Measurements from ENCODE around the gene BPIFB3. TPM values are rescaled to one million over a fixed set of nuclear protein-coding genes. Genes with fewer than 3 reads are reported as not detected.
"Not testable (repeated sequence)": the region's sequence is repeated elsewhere in the genome, so short reads cannot be mapped to it uniquely, and the experiment has no call there.

BPIFB3 gene
- total RNA-seq, 2 experiments from 2014 or later = not detected

DNA sequence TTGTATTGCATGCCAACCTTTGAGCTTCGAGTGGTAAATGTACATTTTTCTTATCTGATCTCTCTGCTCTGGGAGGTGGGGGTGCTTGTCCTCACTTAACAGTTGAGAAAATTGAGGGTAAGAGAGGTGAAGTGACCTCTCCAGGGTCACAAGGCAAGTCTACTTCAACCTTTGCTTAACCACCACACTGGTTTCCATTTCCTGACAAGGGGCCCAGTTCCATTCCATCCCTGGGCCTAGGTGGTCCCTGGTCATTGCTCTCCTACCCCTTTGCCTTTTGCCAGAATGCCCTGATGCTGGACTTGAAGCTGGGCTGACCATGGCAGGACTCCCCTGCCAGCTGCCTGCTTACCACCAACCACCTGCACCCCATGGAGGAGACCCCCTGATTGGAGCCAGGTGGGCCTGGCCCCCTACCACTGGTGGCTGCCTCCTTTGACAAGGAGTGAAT is 9.9 kb upstream of the BPIFB3 start:
- Mint-ChIP-seq H3K4me3 (no peak overlapping the region), H3K27ac (no peak overlapping the region), H3K27me3 (no peaks in the 10 kb centered on the region), H3K9me3 (peaks cover 16% of the 10 kb centered on the region), H3K4me1 (no peaks in the 10 kb centered on the region), H3K36me3 (ENCODE audit: low read depth) (no peaks in the 10 kb centered on the region)
- DNase-seq = no peak
- ChIA-PET CTCF (no interaction called here), POLR2A (no interaction called here)

DNA sequence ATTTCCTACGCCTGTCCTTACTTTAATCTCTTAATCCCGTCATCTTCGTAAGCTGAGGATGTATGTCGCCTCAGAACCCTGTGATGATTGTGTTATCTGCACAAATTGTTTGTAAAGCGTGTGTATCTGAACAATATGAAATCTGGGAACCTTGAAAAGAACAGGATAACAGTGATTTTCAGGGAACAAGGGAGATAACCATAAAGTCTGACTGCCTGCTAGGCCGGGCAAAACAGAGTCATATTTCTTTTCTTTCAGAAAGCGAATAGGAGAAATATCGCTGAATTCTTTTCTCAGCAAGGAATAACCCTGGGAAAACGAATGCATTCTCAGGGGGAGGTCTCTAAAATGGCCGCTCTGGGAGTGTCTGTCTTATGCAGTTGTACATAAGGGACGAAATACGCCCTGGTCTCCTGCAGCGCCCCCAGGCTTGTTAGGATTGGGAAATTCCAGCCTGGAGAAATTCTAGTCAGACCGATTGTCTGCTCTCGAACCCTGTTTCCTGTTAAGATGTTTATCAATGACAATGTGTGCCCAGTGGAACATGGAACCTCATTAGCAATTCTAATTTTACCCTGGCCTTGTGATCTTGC is 8.5 kb upstream of the BPIFB3 start:
- H3K4me3 Mint-ChIP-seq; H3K36me3 Mint-ChIP-seq (ENCODE audit: low read depth); CTCF ChIA-PET; DNase-seq; H3K27ac Mint-ChIP-seq; H3K27me3 Mint-ChIP-seq; H3K4me1 Mint-ChIP-seq; POLR2A ChIA-PET: not testable (repeated sequence)
- peaks cover 16% of the 10 kb centered on the region for H3K9me3 Mint-ChIP-seq

DNA sequence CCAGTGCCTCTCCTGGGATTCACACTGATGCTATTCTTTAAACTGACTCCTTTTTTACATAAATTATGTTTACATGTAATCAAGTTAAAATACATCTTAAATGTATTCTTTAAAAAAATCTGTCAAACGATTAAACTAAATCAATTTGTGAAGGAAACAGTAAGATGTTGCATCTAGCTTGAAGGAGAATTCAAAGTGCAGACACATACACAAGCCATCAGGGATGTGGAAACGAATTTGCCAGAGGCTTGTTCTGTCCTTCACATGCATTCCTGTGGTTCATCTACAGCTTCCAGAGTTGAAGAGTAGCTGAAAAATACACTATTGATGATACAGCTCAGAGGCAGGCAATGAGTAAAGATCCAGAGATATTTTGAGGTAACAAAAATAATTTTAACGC is 7.3 kb upstream of the BPIFB3 start:
- ChIA-PET POLR2A (no interaction called here), CTCF (no interaction called here)
- Mint-ChIP-seq H3K27ac (no peak overlapping the region), H3K9me3 (peaks cover 16% of the 10 kb centered on the region), H3K4me3 (no peak overlapping the region), H3K27me3 (no peaks in the 10 kb centered on the region), H3K4me1 (no peaks in the 10 kb centered on the region), H3K36me3 (ENCODE audit: low read depth) (no peaks in the 10 kb centered on the region)
- DNase-seq = no peak

DNA sequence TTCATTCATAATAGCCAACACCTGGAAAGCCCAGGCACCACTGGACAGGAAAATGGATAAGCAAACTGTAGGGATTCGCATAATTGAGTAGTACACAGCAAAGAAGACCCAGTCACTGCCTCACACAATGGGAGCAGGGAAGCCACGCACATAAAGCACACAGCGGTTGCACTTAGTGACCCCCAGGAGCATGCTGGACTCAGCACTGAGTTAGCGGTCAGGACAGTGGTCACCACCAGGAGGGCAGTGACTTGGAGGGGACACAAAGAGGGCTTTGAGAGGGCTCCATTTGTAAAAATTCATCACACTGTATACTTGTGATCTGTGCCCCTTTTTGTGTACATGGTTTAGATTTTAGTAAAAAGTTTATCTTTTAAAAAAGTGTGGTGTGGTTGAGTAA is 2.4 kb upstream of the BPIFB3 start:
- no peaks in the 10 kb centered on the region for H3K36me3 Mint-ChIP-seq (ENCODE audit: low read depth)
- no peak for DNase-seq
- POLR2A ChIA-PET = no interaction called here
- H3K27ac Mint-ChIP-seq = no peak overlapping the region
- no peak overlapping the region for H3K4me3 Mint-ChIP-seq
- H3K27me3 Mint-ChIP-seq = no peaks in the 10 kb centered on the region
- no peaks in the 10 kb centered on the region for H3K4me1 Mint-ChIP-seq
- peaks cover 2% of the 10 kb centered on the region for H3K9me3 Mint-ChIP-seq
- CTCF ChIA-PET = interaction anchor here (1.2 kb wide), 1 partner anchor 10 kb away, joined by 4 read pairs; no protein-coding TSS in a partner anchor

GRCh38 chr20:33054381-33054780 is 678 bp downstream of the BPIFB3 start:
- Mint-ChIP-seq H3K27ac (no peak overlapping the region), H3K4me3 (no peak overlapping the region), H3K9me3 (no peaks in the 10 kb centered on the region), H3K36me3 (ENCODE audit: low read depth) (no peaks in the 10 kb centered on the region), H3K4me1 (no peaks in the 10 kb centered on the region), H3K27me3 (no peaks in the 10 kb centered on the region)
- CTCF ChIA-PET = no interaction called here
- POLR2A ChIA-PET = no interaction called here
- no peak for DNase-seq

GRCh38 chr20:33054791-33055190 is 1.1 kb downstream of the BPIFB3 start:
- Mint-ChIP-seq H3K36me3 (ENCODE audit: low read depth) (no peaks in the 10 kb centered on the region), H3K4me1 (no peaks in the 10 kb centered on the region), H3K9me3 (no peaks in the 10 kb centered on the region), H3K27ac (no peak overlapping the region), H3K27me3 (no peaks in the 10 kb centered on the region), H3K4me3 (no peak overlapping the region)
- ChIA-PET POLR2A (no interaction called here), CTCF (no interaction called here)
- no peak for DNase-seq

GRCh38 chr20:33059136-33059535 is 5.4 kb downstream of the BPIFB3 start:
- Mint-ChIP-seq H3K27me3 (no peaks in the 10 kb centered on the region), H3K9me3 (no peaks in the 10 kb centered on the region), H3K4me1 (no peaks in the 10 kb centered on the region), H3K27ac (no peak overlapping the region), H3K36me3 (ENCODE audit: low read depth) (no peaks in the 10 kb centered on the region), H3K4me3 (no peak overlapping the region)
- POLR2A ChIA-PET = no interaction called here
- CTCF ChIA-PET = interaction anchor here (1.4 to 1.7 kb wide), 2 partner anchors 9 to 12 kb away, joined by 3 to 7 read pairs; no protein-coding TSS in a partner anchor
- DNase-seq = no peak

GRCh38 chr20:33059741-33060390 is 6.2 kb downstream of the BPIFB3 start:
- no peaks in the 10 kb centered on the region for H3K4me1 Mint-ChIP-seq
- POLR2A ChIA-PET = no interaction called here
- no peaks in the 10 kb centered on the region for H3K27me3 Mint-ChIP-seq
- no peak overlapping the region for H3K27ac Mint-ChIP-seq
- H3K36me3 Mint-ChIP-seq (ENCODE audit: low read depth) = no peaks in the 10 kb centered on the region
- no peaks in the 10 kb centered on the region for H3K9me3 Mint-ChIP-seq
- H3K4me3 Mint-ChIP-seq = no peak overlapping the region
- CTCF ChIA-PET = interaction anchor here (1.4 to 1.7 kb wide), 2 partner anchors 8 to 12 kb away, joined by 3 to 7 read pairs; no protein-coding TSS in a partner anchor
- DNase-seq = no peak

DNA sequence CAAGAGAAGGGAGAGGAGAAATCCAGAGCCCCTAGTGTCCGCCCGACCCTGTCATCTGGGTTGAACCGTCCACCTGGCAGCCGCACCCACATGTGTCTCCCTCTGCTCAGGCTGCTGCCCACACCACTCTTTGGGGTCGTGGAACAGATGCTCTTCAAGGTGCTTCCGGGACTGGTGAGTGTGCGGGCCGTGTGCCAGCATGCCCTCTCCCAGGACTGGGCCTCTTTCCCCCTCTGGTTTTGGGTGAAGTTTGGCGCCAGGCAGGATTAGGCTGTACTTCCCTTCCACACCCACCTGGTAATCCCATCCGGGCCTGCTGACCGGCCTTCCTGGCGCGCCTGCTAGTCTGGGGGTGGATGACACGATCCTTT is 7.9 kb downstream of the BPIFB3 start:
- Mint-ChIP-seq H3K4me1 (no peaks in the 10 kb centered on the region), H3K27me3 (no peaks in the 10 kb centered on the region), H3K36me3 (ENCODE audit: low read depth) (no peaks in the 10 kb centered on the region), H3K9me3 (no peaks in the 10 kb centered on the region), H3K4me3 (no peak overlapping the region), H3K27ac (no peak overlapping the region)
- CTCF ChIA-PET = no interaction called here
- POLR2A ChIA-PET = no interaction called here
- no peak for DNase-seq

DNA sequence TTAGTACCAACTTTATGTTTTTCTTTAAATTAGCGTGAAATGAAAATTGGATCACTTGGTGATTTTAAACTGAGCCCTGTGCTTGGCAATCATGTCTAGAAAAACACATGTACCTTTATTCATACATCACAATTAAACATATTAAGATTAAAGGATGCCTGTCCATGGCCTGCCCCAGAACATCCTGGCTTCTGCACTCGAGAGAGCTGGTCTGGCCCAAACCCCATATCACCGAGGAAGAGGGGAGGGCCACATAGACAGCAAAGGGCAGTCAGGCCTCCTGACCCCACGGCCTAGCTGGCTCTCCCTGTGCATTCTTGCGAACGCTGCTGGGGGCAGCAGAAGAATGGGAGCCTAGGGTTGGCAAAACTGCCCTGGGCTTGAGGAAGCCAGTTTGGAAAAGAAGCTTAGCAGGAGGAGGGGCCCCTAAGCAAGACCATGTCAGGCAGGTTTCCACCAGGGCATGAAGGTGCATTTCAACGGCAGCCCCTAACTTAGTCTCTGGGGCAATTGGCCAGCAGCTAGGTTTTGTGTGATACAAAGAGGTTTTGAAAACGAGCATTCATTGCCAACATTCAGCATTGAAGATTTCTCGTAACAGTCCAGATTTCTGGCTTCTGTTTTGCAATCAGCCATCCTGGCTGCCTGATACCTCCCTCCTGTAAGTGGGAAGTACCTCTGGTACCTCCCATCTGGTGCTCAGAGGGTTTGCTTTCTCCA is 8.6 kb downstream of the BPIFB3 start:
- H3K9me3 Mint-ChIP-seq = no peaks in the 10 kb centered on the region
- POLR2A ChIA-PET = no interaction called here
- H3K4me1 Mint-ChIP-seq = no peaks in the 10 kb centered on the region
- no peaks in the 10 kb centered on the region for H3K36me3 Mint-ChIP-seq (ENCODE audit: low read depth)
- CTCF ChIA-PET = interaction anchor here (1.0 kb wide), 1 partner anchor 12 kb away, joined by 4 read pairs; no protein-coding TSS in a partner anchor
- H3K4me3 Mint-ChIP-seq = no peak overlapping the region
- no peak overlapping the region for H3K27ac Mint-ChIP-seq
- H3K27me3 Mint-ChIP-seq = no peaks in the 10 kb centered on the region
- no peak for DNase-seq

GRCh38 chr20:33062825-33063149 is 9.1 kb downstream of the BPIFB3 start:
- ChIA-PET CTCF (interaction anchor here (1.0 kb wide), 1 partner anchor 12 kb away, joined by 4 read pairs; no protein-coding TSS in a partner anchor), POLR2A (no interaction called here)
- H3K27me3 Mint-ChIP-seq = no peaks in the 10 kb centered on the region
- H3K36me3 Mint-ChIP-seq (ENCODE audit: low read depth) = no peaks in the 10 kb centered on the region
- no peak overlapping the region for H3K4me3 Mint-ChIP-seq
- no peaks in the 10 kb centered on the region for H3K9me3 Mint-ChIP-seq
- no peak overlapping the region for H3K27ac Mint-ChIP-seq
- H3K4me1 Mint-ChIP-seq = no peaks in the 10 kb centered on the region
- DNase-seq = no peak

DNA sequence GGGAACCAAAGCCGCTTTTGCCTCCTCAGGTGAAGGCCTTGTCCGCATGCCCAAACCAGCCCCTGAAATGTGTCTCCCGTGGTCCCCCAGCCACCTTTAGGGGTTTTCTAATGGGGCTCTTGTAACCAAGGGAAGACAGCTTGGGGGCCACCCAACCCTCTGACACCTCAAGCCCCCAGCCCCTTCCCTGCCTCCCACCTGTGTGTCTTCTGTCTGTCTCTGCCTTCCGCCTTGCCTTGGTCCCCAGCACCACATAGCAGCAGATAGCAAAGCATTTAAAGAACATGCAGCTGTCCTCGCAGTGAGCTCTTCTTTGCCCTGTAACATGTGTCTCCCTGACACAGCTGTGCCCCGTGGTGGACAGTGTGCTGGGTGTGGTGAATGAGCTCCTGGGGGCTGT is 9.6 kb downstream of the BPIFB3 start:
- peak overlapping the region; percentile 27 for H3K27ac Mint-ChIP-seq
- H3K4me1 Mint-ChIP-seq = no peaks in the 10 kb centered on the region
- CTCF ChIA-PET = interaction anchor here (0.6 to 1.0 kb wide), 2 partner anchors 13 to 342 kb away, joined by 3 to 4 read pairs; no protein-coding TSS in a partner anchor
- POLR2A ChIA-PET = no interaction called here
- H3K4me3 Mint-ChIP-seq = no peak overlapping the region
- DNase-seq = no peak
- H3K9me3 Mint-ChIP-seq = no peaks in the 10 kb centered on the region
- H3K36me3 Mint-ChIP-seq (ENCODE audit: low read depth) = no peaks in the 10 kb centered on the region
- no peaks in the 10 kb centered on the region for H3K27me3 Mint-ChIP-seq

GRCh38 chr20:33064572-33065287 is 11.0 kb downstream of the BPIFB3 start:
- CTCF ChIA-PET = interaction anchor here (0.9 kb wide), 1 partner anchor 163 kb away, joined by 4 read pairs; no protein-coding TSS in a partner anchor
- no peak for DNase-seq
- Mint-ChIP-seq H3K36me3 (ENCODE audit: low read depth) (no peaks in the 10 kb centered on the region), H3K4me1 (no peaks in the 10 kb centered on the region), H3K9me3 (no peaks in the 10 kb centered on the region), H3K27me3 (no peaks in the 10 kb centered on the region), H3K4me3 (no peak overlapping the region), H3K27ac (no peak overlapping the region)
- POLR2A ChIA-PET = no interaction called here
